Measurements from ENCODE around the gene TMEM201.

The TMEM201 gene

DNA sequence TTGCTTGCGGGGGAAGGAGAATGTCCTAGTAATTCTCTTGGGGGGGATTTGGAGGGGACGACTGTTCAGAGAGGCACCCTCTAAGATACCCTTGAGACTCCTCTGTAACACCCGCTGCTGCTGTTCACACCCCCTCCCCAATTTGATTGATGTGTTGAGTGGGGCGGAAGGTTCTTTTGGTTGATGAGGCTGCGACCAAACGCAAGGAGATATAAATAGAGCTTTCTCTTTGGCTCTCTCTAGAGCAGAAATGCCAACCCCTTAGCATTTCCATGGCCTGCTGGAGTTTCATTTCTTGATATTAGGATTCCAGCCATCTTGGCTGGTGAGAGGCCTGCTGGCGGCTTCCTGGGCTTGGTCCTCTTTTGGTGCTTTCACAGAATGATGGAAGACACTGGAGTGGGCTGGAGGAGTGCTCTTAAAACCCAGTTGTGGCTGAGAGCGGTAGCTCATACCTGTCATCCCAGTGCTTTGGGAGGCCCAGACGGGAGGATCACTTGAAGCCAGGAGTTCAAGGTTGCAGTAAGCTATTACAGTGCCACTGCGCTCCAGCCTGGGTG is 64.9 kb downstream of the TMEM201 start:
- no peak for DNase-seq (ENCODE audit: low read depth, low spot score)

GRCh38 chr1:9654051-9654833 is 65.5 kb downstream of the TMEM201 start:
- DNase-seq (ENCODE audit: low read depth, low spot score), result no peak

- DNase-seq (ENCODE audit: low read depth, low spot score), result no peak
These were observed 66.4 kb downstream of the TMEM201 start for GRCh38 chr1:9654834-9655723.

GRCh38 chr1:9655836-9656235 is 67.1 kb downstream of the TMEM201 start:
- DNase-seq (ENCODE audit: low read depth, low spot score), result no peak

DNA sequence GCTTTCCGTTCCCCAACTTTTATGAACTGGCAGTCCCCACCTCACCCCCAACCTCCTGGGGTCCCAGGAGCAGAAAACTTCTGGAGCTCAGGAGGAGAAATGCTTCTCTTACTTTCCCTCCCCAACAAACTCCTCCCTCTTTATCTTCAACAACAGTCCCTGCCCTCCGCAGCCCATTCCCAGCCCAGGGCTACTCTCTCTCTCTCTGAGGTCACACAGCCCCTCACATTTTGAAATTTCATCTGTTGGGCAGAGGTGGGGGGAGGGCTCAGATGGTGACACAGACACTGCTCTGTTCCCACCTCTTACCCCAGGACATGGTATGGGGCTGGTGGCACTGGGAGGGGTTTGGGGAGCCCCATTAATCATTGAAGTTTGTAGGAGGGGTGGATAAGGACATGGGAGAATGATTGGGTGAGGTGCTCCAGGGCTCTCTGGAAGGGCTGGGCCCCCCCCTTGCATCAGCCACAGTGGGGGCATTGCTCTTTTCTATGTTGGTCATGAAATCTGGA is 68.9 kb downstream of the TMEM201 start:
- DNase-seq (ENCODE audit: low read depth, low spot score), result no peak

GRCh38 chr1:9658199-9658598 is 69.5 kb downstream of the TMEM201 start:
- no peak for DNase-seq (ENCODE audit: low read depth, low spot score)

DNA sequence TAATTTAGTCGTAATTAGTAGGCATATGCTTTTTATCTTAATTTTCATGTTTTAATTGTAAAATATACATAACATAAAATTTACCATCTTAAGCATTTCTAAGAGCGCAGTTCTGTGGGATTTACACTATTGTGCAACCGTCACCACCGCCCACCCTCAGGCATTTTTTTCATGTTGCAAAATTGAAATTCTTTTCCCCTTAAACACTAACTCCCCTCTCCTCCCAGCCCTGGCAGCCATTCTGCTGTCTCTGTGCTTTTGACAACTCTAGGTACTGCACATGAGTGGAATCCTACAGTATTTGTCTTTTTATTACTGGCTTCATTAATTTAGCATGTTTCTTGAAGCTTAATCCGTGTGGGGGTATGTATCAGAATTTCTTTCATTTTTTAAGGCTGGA is 70.6 kb downstream of the TMEM201 start:
- DNase-seq (ENCODE audit: low read depth, low spot score), result no peak

GRCh38 chr1:9663257-9663656 is 74.5 kb downstream of the TMEM201 start:
- no peak for DNase-seq (ENCODE audit: low read depth, low spot score)
